ENCODE data around the gene UQCRC2.

Gene UQCRC2

DNA sequence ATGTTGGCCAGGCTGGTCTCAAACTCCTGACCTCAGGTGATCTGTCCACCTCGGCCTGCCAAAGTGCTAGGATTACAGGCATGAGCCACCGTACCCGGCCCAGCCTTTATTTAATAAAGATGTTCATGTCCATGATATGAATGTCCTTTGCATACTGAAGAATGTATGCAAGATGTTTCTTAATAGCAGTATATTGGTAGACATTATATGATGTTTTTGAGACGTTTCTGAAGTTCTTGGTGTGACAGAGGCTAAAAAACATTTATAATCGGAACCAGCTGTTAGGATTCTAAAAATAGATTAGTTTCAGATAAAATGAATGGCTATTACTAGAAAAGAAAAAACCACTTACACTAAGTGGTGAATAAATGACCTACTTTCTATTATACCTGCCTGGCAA lies 36.0 kb downstream of the UQCRC2 start:
- H3K4me2 ChIP-seq (ENCODE audit: low read depth, low read length), result no peak overlapping the region
- DNase-seq, result no peak

DNA sequence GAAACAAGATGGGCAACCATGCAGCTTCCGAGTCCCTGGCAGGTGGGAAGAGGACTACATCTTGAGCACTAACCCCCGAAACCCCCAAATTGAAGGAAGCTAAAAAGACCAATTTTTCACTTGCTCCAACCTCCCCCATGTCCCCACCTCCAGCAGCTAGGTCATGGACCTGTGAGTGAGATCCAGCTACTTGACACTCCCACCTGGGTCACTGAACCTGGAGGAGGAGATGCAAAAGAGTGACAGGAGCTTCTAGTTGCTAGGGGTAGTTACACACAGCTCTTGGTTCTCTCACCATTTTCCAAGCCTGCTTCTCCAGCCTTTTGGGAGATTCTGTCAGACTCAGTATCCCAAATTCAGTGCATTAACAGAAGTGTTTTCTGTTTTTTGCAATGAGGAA lies 36.6 kb downstream of the UQCRC2 start:
- Histone ChIP-seq H3K36me3 (replicated peaks; ENCODE audit: insufficient read depth, low read length) (0 out of 2 replicates have a peak, but pooled peaks cover under 1% of the 10 kb centered on the region), H3K27me3 (replicated peaks; ENCODE audit: insufficient read depth, low read length) (no peaks in the 10 kb centered on the region)

More for the DNA sequence above, 36.0 kb downstream of the UQCRC2 start:
- Histone ChIP-seq H3K27ac (ENCODE audit: low read length) (no peak overlapping the region), H3K79me2 (ENCODE audit: low read length) (no peaks in the 10 kb centered on the region), H3K36me3 (replicated peaks; ENCODE audit: insufficient read depth, low read length) (0 out of 2 replicates have a peak, but pooled peaks cover 6% of the 10 kb centered on the region), H3K27me3 (replicated peaks; ENCODE audit: insufficient read depth, low read length) (no peaks in the 10 kb centered on the region), H3K9ac (ENCODE audit: low read length) (no peak overlapping the region), H3K4me1 (ENCODE audit: low read length) (no peaks in the 10 kb centered on the region), H3K9me2 (replicated peaks; ENCODE audit: insufficient read depth, low read length) (no peaks in the 10 kb centered on the region), H3K9me3 (replicated peaks; ENCODE audit: insufficient read depth, low read length) (no peaks in the 10 kb centered on the region), H4K20me1 (ENCODE audit: insufficient read depth, low read length) (no peaks in the 10 kb centered on the region), H3K4me3 (ENCODE audit: low read length) (no peak overlapping the region), H3F3A (ENCODE audit: insufficient read depth, low read length) (no peaks in the 10 kb centered on the region; the same call in 1 of the 2 replicates), H2AFZ (ENCODE audit: low read length) (no peak overlapping the region)
- TF ChIP-seq, protein P1, sequence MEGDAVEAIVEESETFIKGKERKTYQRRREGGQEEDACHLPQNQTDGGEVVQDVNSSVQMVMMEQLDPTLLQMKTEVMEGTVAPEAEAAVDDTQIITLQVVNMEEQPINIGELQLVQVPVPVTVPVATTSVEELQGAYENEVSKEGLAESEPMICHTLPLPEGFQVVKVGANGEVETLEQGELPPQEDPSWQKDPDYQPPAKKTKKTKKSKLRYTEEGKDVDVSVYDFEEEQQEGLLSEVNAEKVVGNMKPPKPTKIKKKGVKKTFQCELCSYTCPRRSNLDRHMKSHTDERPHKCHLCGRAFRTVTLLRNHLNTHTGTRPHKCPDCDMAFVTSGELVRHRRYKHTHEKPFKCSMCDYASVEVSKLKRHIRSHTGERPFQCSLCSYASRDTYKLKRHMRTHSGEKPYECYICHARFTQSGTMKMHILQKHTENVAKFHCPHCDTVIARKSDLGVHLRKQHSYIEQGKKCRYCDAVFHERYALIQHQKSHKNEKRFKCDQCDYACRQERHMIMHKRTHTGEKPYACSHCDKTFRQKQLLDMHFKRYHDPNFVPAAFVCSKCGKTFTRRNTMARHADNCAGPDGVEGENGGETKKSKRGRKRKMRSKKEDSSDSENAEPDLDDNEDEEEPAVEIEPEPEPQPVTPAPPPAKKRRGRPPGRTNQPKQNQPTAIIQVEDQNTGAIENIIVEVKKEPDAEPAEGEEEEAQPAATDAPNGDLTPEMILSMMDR (IDR thresholded peaks at IDR 0.05; ENCODE audit: low read length), result no peak
- TF ChIP-seq EZH2 (optimal IDR thresholded peaks at IDR 0.05; ENCODE audit: low read depth, low read length), result no peak
- no peak for TF ChIP-seq EZH2phosphoT487 (IDR thresholded peaks at IDR 0.05; ENCODE audit: low read length)

DNA sequence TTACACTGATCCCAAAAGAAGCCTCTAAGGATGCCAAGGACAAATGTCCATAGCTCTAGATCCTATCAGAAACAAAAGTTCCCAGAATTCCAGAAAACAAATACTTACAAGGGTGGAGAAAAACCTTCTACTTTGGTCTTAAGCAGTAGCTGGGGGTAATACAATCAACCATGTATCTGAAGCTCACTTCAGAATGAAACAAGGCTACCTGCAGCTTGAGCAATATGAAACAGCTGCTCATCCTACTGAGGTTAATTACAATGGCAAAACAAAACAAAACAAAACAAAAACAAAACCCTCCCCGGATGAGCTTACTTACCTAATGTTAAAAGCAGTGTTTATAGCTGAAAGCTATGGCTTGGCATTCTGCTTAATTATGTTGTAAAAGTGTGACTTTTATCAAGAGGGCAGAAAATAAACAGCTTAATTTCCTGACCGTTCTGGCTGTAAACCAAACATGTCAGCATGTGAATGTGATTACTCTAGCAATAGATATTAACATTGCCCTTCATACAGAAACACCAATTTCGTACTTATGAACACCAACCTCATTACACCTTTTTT lies 37.3 kb downstream of the UQCRC2 start:
- Histone ChIP-seq H3K9me2 (replicated peaks; ENCODE audit: insufficient read depth, low read length) (no peaks in the 10 kb centered on the region), H3K27me3 (replicated peaks; ENCODE audit: insufficient read depth, low read length) (no peaks in the 10 kb centered on the region), H3K4me1 (ENCODE audit: low read length) (no peaks in the 10 kb centered on the region), H3K9ac (ENCODE audit: low read length) (no peak overlapping the region), H3K4me3 (ENCODE audit: low read length) (no peak overlapping the region), H3K27ac (ENCODE audit: low read length) (no peak overlapping the region), H4K20me1 (ENCODE audit: insufficient read depth, low read length) (no peaks in the 10 kb centered on the region), H2AFZ (ENCODE audit: low read length) (no peak overlapping the region), H3F3A (ENCODE audit: insufficient read depth, low read length) (no peaks in the 10 kb centered on the region; the same call in 1 of the 2 replicates), H3K36me3 (replicated peaks; ENCODE audit: insufficient read depth, low read length) (no peaks in the 10 kb centered on the region), H3K9me3 (replicated peaks; ENCODE audit: insufficient read depth, low read length) (no peaks in the 10 kb centered on the region), H3K4me2 (ENCODE audit: low read depth, low read length) (no peak overlapping the region), H3K79me2 (ENCODE audit: low read length) (no peaks in the 10 kb centered on the region)
- DNase-seq, result no peak
- TF ChIP-seq, protein P1 (IDR thresholded peaks at IDR 0.05; ENCODE audit: low read length), result no peak
- no peak for TF ChIP-seq EZH2phosphoT487 (IDR thresholded peaks at IDR 0.05; ENCODE audit: low read length)
- TF ChIP-seq EZH2 (optimal IDR thresholded peaks at IDR 0.05; ENCODE audit: low read depth, low read length), result no peak

More for the DNA sequence above, 36.6 kb downstream of the UQCRC2 start:
- Histone ChIP-seq H3K9me2 (replicated peaks; ENCODE audit: insufficient read depth, low read length) (no peaks in the 10 kb centered on the region), H3K9ac (ENCODE audit: low read length) (no peak overlapping the region), H3K79me2 (ENCODE audit: low read length) (no peaks in the 10 kb centered on the region), H3K4me1 (ENCODE audit: low read length) (no peaks in the 10 kb centered on the region), H3K4me2 (ENCODE audit: low read depth, low read length) (no peak overlapping the region), H3K27ac (ENCODE audit: low read length) (no peak overlapping the region), H3F3A (ENCODE audit: insufficient read depth, low read length) (no peaks in the 10 kb centered on the region; the same call in 1 of the 2 replicates), H3K4me3 (ENCODE audit: low read length) (no peak overlapping the region), H2AFZ (ENCODE audit: low read length) (no peak overlapping the region), H3K9me3 (replicated peaks; ENCODE audit: insufficient read depth, low read length) (no peaks in the 10 kb centered on the region), H4K20me1 (ENCODE audit: insufficient read depth, low read length) (no peaks in the 10 kb centered on the region)
- no peak for DNase-seq
- no peak for TF ChIP-seq EZH2phosphoT487 (IDR thresholded peaks at IDR 0.05; ENCODE audit: low read length)
- no peak for TF ChIP-seq EZH2 (optimal IDR thresholded peaks at IDR 0.05; ENCODE audit: low read depth, low read length)
- TF ChIP-seq, protein P1 (IDR thresholded peaks at IDR 0.05; ENCODE audit: low read length), result no peak
